Lung (tissue), 12 donors: ENCODE measurements around the gene KRT1. TPM values are rescaled to one million over a fixed set of nuclear protein-coding genes. Genes with fewer than 3 reads are reported as not detected.

Source experiments
- ATAC-seq: fragments of 200-7000 bp; cut with Tn5 transposase; one replicate; pipeline ENCODE4 v1.9.1; 2020; ENCODE audit warnings: moderate number of reproducible peaks; ENCODE audit not compliant: insufficient read depth, low FRiP score
- DNase-seq, 3 donors: peaks; one replicate each; pipeline ENCODE4 v3.0.0-alpha.2; 2013 to 2017
- H3K27ac ChIP-seq, 2 donors: one replicate each; pipeline ENCODE4 v1.5.1; 2013; ENCODE audit warnings: mild to moderate bottlenecking in 2 of 2, moderate library complexity in 2 of 2, control low read depth in 1 of 2, inconsistent platforms in 1 of 2, low read depth in 1 of 2, low read length in 1 of 2
- H3K27me3 ChIP-seq, 3 donors: one replicate each; pipeline ENCODE4 v1.5.1; 2013; ENCODE audit warnings: low read length in 2 of 3; ENCODE audit not compliant: control insufficient read depth in 3 of 3, insufficient read depth in 3 of 3
- H3K36me3 ChIP-seq, 4 donors: one replicate each; pipeline ENCODE4 v1.5.1; 2013; ENCODE audit warnings: low read length in 4 of 4, mild to moderate bottlenecking in 1 of 4, moderate library complexity in 1 of 4; ENCODE audit not compliant: control insufficient read depth in 4 of 4, insufficient read depth in 4 of 4
- H3K4me1 ChIP-seq, 5 donors: one replicate each; pipeline ENCODE4 v1.5.1; 2013; ENCODE audit warnings: low read length in 5 of 5, mild to moderate bottlenecking in 2 of 5, moderate library complexity in 1 of 5; ENCODE audit not compliant: control insufficient read depth in 5 of 5, insufficient read depth in 5 of 5
- H3K4me3 ChIP-seq: one replicate; pipeline ENCODE4 v1.5.1; 2013; ENCODE audit warnings: mild to moderate bottlenecking, control low read depth, moderate library complexity
- H3K9ac ChIP-seq, 2 donors: one replicate each; pipeline ENCODE4 v1.5.1; 2013; ENCODE audit warnings: low read length in 2 of 2, control low read depth in 1 of 2; ENCODE audit not compliant: insufficient read depth in 1 of 2
- H3K9me3 ChIP-seq, 4 donors: one replicate each; pipeline ENCODE4 v1.5.1; 2013; ENCODE audit warnings: low read length in 3 of 4, mild to moderate bottlenecking in 1 of 4, moderate library complexity in 1 of 4; ENCODE audit not compliant: control insufficient read depth in 4 of 4, insufficient read depth in 3 of 4
- WGBS, 2 donors: extraction: QIAGEN DNeasy Blood & Tissue Kit; methylation state at CpG; one replicate each; pipeline ENCODE4 v1.1.7; 2013; 5-methylcytosine and 5-hydroxymethylcytosine counted together
- polyA plus RNA-seq, 2 donors: library from polyadenylated mRNA; stranded (reverse); fragments of 200-250 nt; gene quantifications; one replicate each; pipeline ENCODE4 v1.2.1, GENCODE V29; 2013
- total RNA-seq, 2 donors: library from RNA; depleted of rRNA in 1 of 2; stranded (reverse); fragments of >200 nt in 1 of 2; gene quantifications; one replicate each; pipeline ENCODE4 v1.2.1, GENCODE V29; 2014 to 2021
- TF ChIP-seq, protein P1 (sequence below): IDR thresholded peaks from 2 replicates; pipeline ENCODE4 v1.5.1; 2012; ENCODE audit warnings: mild to moderate bottlenecking; ENCODE audit errors: control extremely low read depth, extremely low read depth
- donor health status: control.
- donor health status: control.
- donor health status: Bipolar disorder and iron deficiency.
- donor health status: healthy.
- donor health status: DM: yes; HTN: yes; CAD: no.

KRT1 gene
- total and polyA plus RNA-seq, 4 donors = 0.09 to 0.82 TPM; not detected in 2

DNA sequence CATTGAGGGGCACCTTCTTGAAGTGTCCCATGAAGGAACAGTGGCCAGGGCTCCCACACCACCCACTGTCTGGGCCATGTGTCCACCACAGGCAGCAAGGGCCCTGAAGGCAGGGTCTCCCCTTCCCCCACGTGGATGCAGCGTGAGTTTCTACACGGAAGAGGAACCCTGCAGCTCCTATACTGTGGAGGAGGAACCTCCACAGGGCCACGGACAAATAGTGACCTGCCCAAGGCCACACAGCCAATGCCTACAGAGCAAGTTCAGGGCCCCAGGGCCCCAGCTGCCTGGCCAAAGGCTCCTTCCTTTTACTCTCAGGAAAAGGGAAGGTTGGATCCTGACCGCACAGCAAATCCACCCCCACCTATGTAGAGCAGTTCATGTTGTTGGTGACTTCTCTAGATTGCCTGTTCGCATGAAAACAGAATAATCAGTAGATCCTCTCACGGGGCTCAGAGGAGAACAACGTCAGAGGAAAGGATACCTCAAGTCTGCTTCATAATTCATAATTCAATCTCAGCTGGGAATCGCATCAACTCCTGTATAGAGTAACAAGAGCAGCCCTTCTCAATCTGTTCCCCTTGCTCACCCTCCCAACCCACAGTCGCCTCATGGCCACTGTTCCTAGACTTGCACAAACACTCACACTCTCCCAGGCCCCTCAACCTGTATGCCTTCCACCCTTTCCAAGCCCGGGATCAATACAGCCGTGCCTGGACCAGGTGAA, 50.8 kb downstream of the KRT1 start:
- no peak overlapping the region for H3K4me3 ChIP-seq
- 61 to 74% methylated on average over 12 of the region's 12 CpGs for WGBS, 2 donors
- DNase-seq (peak in 1 of 3 donors; percentile 9), ATAC-seq (no peak)
- no peaks in the 10 kb centered on the region for H3K4me1 ChIP-seq
- H3K9ac ChIP-seq = no peak overlapping the region
- H3K9me3 ChIP-seq = no peaks in the 10 kb centered on the region
- H3K27ac ChIP-seq = no peak overlapping the region
- TF ChIP-seq, protein P1, sequence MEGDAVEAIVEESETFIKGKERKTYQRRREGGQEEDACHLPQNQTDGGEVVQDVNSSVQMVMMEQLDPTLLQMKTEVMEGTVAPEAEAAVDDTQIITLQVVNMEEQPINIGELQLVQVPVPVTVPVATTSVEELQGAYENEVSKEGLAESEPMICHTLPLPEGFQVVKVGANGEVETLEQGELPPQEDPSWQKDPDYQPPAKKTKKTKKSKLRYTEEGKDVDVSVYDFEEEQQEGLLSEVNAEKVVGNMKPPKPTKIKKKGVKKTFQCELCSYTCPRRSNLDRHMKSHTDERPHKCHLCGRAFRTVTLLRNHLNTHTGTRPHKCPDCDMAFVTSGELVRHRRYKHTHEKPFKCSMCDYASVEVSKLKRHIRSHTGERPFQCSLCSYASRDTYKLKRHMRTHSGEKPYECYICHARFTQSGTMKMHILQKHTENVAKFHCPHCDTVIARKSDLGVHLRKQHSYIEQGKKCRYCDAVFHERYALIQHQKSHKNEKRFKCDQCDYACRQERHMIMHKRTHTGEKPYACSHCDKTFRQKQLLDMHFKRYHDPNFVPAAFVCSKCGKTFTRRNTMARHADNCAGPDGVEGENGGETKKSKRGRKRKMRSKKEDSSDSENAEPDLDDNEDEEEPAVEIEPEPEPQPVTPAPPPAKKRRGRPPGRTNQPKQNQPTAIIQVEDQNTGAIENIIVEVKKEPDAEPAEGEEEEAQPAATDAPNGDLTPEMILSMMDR = no peak
- peaks cover 0 to 3% (median 2%) of the 10 kb centered on the region in 3 donors for H3K27me3 ChIP-seq
- H3K36me3 ChIP-seq = no peaks in the 10 kb centered on the region

DNA sequence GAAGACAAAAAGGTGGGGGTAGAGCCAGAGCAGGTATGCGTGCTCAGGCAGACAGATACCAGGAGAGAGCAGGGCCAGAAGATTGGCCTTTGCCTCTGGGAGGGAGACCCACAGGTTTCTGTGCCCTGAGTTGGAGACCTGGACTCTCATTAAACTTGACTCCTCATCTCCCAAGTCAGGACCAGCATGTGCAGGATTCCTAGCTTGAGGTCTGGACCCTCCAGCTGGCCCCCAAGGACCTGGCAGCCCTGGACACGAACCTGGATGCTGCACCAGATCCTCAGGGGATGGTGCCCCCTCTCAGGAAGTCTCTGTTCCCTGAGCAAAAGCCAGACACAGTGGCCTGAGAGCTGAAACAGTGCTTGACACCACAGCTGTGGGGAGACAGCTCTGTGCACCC, 51.4 kb downstream of the KRT1 start:
- H3K36me3 ChIP-seq = no peaks in the 10 kb centered on the region
- no peak for DNase-seq
- no peak overlapping the region for H3K9ac ChIP-seq
- ATAC-seq = no peak
- no peak overlapping the region for H3K27ac ChIP-seq
- no peaks in the 10 kb centered on the region for H3K4me1 ChIP-seq
- no peak overlapping the region for H3K4me3 ChIP-seq
- TF ChIP-seq, protein P1 = no peak
- no peaks in the 10 kb centered on the region for H3K9me3 ChIP-seq
- 80 to 87% methylated on average over 2 of the region's 2 CpGs for WGBS, 2 donors
- H3K27me3 ChIP-seq = peaks cover 0 to 3% (median 2%) of the 10 kb centered on the region in 3 donors

DNA sequence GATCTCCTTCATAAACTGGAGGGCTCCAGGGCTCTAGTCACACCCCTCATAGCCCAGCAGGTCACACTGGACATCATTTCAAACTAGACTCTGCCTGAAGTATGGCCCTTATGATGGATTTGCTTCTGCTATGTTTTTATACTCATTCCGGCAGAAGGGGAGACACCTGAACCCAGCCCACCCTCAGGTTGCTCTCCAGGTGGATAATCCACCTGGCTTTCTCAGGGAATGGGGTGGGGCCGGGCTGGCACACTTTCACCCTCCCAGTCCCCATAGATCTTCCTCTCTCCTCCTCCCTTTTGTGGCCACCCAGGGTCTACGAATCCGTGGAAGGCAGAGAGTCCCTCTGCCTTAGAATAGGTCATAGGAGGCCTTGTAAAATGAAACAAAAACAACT, 52.1 kb downstream of the KRT1 start:
- Histone ChIP-seq H3K9ac (no peak overlapping the region), H3K36me3 (no peaks in the 10 kb centered on the region), H3K27me3 (peaks cover 0 to 3% (median 2%) of the 10 kb centered on the region in 3 donors), H3K4me3 (no peak overlapping the region), H3K27ac (no peak overlapping the region), H3K4me1 (no peaks in the 10 kb centered on the region), H3K9me3 (no peaks in the 10 kb centered on the region)
- WGBS, 2 donors = 85 to 96% methylated on average over 4 of the region's 4 CpGs
- TF ChIP-seq, protein P1 = no peak
- DNase-seq = peak in 1 of 3 donors; percentile 2
- no peak for ATAC-seq
